Liver (tissue), 9 donors: ENCODE results near the gene CHST4. TPM values are rescaled to one million over a fixed set of nuclear protein-coding genes. Genes with fewer than 3 reads are reported as not detected.
A peak's percentile ranks its signal among the peaks of the same experiment; 100 is the strongest.

Experiments used
- DNase-seq: peaks from one replicate; pipeline ENCODE4 v3.0.0-alpha.2; 2017; ENCODE audit warnings: low spot score
- H3K27ac ChIP-seq, 2 donors: one replicate each; pipeline ENCODE4 v1.7.0; 2013; ENCODE audit warnings: inconsistent platforms in 2 of 2, low read length in 2 of 2, control low read depth in 1 of 2, low read depth in 1 of 2, mild to moderate bottlenecking in 1 of 2
- H3K27me3 ChIP-seq, 4 donors: one replicate each; pipeline versions ENCODE4 v1.6.1 to v1.7.0; 2013; ENCODE audit warnings: low read length in 3 of 4, inconsistent platforms in 1 of 4, mild to moderate bottlenecking in 1 of 4, moderate library complexity in 1 of 4; ENCODE audit not compliant: control insufficient read depth in 4 of 4, insufficient read depth in 4 of 4
- H3K36me3 ChIP-seq, 4 donors: one replicate each; pipeline versions ENCODE4 v1.6.1 to v1.7.0; 2013; ENCODE audit warnings: low read length in 3 of 4, mild to moderate bottlenecking in 3 of 4, low read depth in 1 of 4, moderate library complexity in 1 of 4; ENCODE audit not compliant: control insufficient read depth in 4 of 4, insufficient read depth in 3 of 4
- H3K4me1 ChIP-seq, 4 donors: one replicate each; pipeline versions ENCODE4 v1.6.1 to v1.7.0; 2013; ENCODE audit warnings: low read length in 3 of 4, mild to moderate bottlenecking in 3 of 4, moderate library complexity in 1 of 4; ENCODE audit not compliant: control insufficient read depth in 4 of 4, insufficient read depth in 4 of 4
- H3K4me3 ChIP-seq, 3 donors: one replicate each; pipeline versions ENCODE4 v1.6.1 to v1.7.0; 2013; ENCODE audit warnings: low read length in 3 of 3, control low read depth in 1 of 3, low read depth in 1 of 3, mild to moderate bottlenecking in 1 of 3
- H3K9ac ChIP-seq, 2 donors: one replicate each; pipeline ENCODE4 v1.7.0; 2013; ENCODE audit warnings: low read length in 2 of 2, mild to moderate bottlenecking in 2 of 2, moderate library complexity in 2 of 2, control low read depth in 1 of 2, low read depth in 1 of 2
- H3K9me3 ChIP-seq, 4 donors: one replicate each; pipeline versions ENCODE4 v1.6.1 to v1.7.0; 2013; ENCODE audit warnings: low read length in 3 of 4; ENCODE audit not compliant: control insufficient read depth in 4 of 4
- EGR1 ChIP-seq, 2 donors: IDR thresholded peaks; 2 replicates each; pipeline ENCODE4 v1.6.1; 2016 to 2018; ENCODE audit warnings: antibody characterized with exemption in 2 of 2, low read depth in 2 of 2
- FOXA1 ChIP-seq: IDR thresholded peaks from 2 replicates; pipeline ENCODE4 v1.6.1; 2016; ENCODE audit warnings: antibody characterized with exemption
- FOXA2 ChIP-seq: IDR thresholded peaks from 2 replicates; pipeline ENCODE4 v1.6.1; 2016; ENCODE audit warnings: antibody characterized with exemption
- GABPA ChIP-seq, 2 donors: IDR thresholded peaks in 1 of 2; conservative IDR thresholded peaks in 1 of 2; 2 replicates each; pipeline ENCODE4 v1.6.1; 2016; ENCODE audit warnings: antibody characterized with exemption in 2 of 2, mild to moderate bottlenecking in 1 of 2, moderate library complexity in 1 of 2
- HNF4A ChIP-seq, 2 donors: conservative IDR thresholded peaks; 2 replicates each; pipeline ENCODE4 v1.6.1; 2016; ENCODE audit warnings: antibody characterized with exemption in 2 of 2, mild to moderate bottlenecking in 2 of 2
- HNF4G ChIP-seq: IDR thresholded peaks from 2 replicates; pipeline ENCODE4 v1.6.1; 2016; ENCODE audit warnings: antibody characterized with exemption
- JUND ChIP-seq, 2 donors: IDR thresholded peaks; 2 replicates each; pipeline ENCODE4 v1.6.1; 2016; ENCODE audit warnings: antibody characterized with exemption in 2 of 2
- NR2F2 ChIP-seq: IDR thresholded peaks from 2 replicates; pipeline ENCODE4 v1.6.1; 2016; ENCODE audit warnings: antibody characterized with exemption
- RAD21 ChIP-seq, 2 donors: IDR thresholded peaks; 2 replicates each; pipeline ENCODE4 v1.6.1; 2016; ENCODE audit warnings: antibody characterized with exemption in 2 of 2, mild to moderate bottlenecking in 2 of 2
- RXRA ChIP-seq, 2 donors: IDR thresholded peaks; 2 replicates each; pipeline ENCODE4 v1.6.1; 2017 to 2018; ENCODE audit warnings: antibody characterized with exemption in 2 of 2, mild to moderate bottlenecking in 1 of 2
- SP1 ChIP-seq: IDR thresholded peaks from 2 replicates; pipeline ENCODE4 v1.6.1; 2018; ENCODE audit warnings: antibody characterized with exemption, mild to moderate bottlenecking
- YY1 ChIP-seq: IDR thresholded peaks from 2 replicates; pipeline ENCODE4 v1.6.1; 2016; ENCODE audit warnings: antibody characterized with exemption, mild to moderate bottlenecking
- WGBS: extraction: QIAGEN DNeasy Blood & Tissue Kit; methylation state at CpG from one replicate; pipeline ENCODE4 v1.1.7; 2013; 5-methylcytosine and 5-hydroxymethylcytosine counted together
- polyA plus RNA-seq, 2 donors: library from polyadenylated mRNA; stranded (reverse) in 1 of 2; unstranded in 1 of 2; fragments of 200-250 nt in 1 of 2; fragments of >200 nt in 1 of 2; fragmentation: Nextera tagmentation in 1 of 2; extraction: Ambion mirVana in 1 of 2; gene quantifications; one replicate each; pipeline versions ENCODE4 v1.2.1 to v1.2.3, GENCODE V29; 2013 to 2015
- total RNA-seq, 2 donors: library from RNA; depleted of rRNA; stranded (reverse); fragments of >200 nt; gene quantifications; one replicate each; pipeline ENCODE4 v1.2.3, GENCODE V29; 2014
- TF ChIP-seq, protein P1 (sequence below): IDR thresholded peaks from 2 replicates; pipeline ENCODE4 v1.6.1; 2016; ENCODE audit warnings: antibody characterized with exemption
- TF ChIP-seq, protein P2 (sequence below): fragments of 150-350 bp; IDR thresholded peaks from 2 replicates; pipeline ENCODE4 v1.5.1; 2017; ENCODE audit warnings: improper control_type of control experiment, low read depth, low read length; ENCODE audit not compliant: missing input control
- TF ChIP-seq, protein P3 (sequence below): IDR thresholded peaks from 2 replicates; pipeline ENCODE4 v1.6.1; 2016; ENCODE audit warnings: antibody characterized with exemption, mild to moderate bottlenecking
- TF ChIP-seq, protein P4 (sequence below): IDR thresholded peaks from 2 replicates; pipeline ENCODE4 v1.6.1; 2016; ENCODE audit warnings: antibody characterized with exemption
- TF ChIP-seq, protein P5 (sequence below): IDR thresholded peaks from 2 replicates; pipeline ENCODE4 v1.6.1; 2016; ENCODE audit warnings: antibody characterized with exemption
- donor health status: healthy.
- donor health status: healthy.
- donor health status: healthy.
- donor health status: healthy.
- donor health status: healthy.

CHST4 gene
- total and polyA plus RNA-seq, 4 donors, result 0.09 to 14.3 (median 7.1) TPM

DNA sequence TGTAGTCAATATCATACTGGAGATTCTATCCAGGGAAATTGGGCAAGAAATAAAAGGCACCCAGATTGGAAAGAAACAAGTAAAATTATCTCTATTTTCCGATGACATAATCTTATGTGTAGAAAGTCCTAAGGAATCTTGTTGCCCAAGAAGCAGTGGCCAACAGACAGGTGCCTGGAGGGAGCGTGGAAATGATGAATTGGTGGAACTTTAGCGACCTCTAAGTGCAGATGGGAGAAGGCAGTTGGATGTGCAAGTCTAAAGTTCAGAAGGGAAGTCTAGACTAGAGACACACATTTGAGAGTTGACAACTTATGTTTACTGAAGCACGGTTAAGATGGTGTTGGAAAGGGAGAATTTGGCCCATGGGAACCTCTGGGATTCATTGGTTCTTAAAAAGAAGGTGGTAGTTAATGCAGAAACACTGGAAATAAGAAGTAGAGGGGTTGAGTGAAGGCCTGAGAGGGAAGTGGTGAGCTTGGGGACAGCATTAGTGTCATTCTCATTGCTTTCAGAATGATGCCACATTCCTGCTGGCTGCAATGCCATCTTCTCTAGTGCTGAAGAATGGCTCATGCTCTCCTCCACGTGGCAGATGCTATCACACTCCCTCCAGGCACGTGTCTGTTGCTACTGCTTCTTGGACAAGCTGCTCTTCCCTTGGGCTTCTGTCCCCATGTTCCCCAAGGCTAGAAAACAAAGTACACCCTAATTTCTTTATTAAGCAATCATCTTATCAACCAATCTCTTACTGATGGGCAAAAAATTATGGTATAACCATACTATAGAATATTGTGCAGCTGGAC lies 26.7 kb downstream of the CHST4 start:
- Histone ChIP-seq H3K9ac (no peak overlapping the region), H3K4me1 (peaks cover 0 to 4% (median 2%) of the 10 kb centered on the region in 4 donors), H3K4me3 (no peak overlapping the region), H3K27ac (no peak overlapping the region), H3K9me3 (no peaks in the 10 kb centered on the region), H3K27me3 (no peaks in the 10 kb centered on the region), H3K36me3 (no peaks in the 10 kb centered on the region)
- WGBS, result 55% methylated on average over 6 of the region's 6 CpGs
- no peak for DNase-seq
- TF ChIP-seq SP1 (no peak), RAD21 (IDR thresholded peaks at IDR 0.05) (peak; percentile 32 to 60), FOXA1 (no peak), RXRA (IDR thresholded peaks at IDR 0.05) (no peak), HNF4G (peak; percentile 26), HNF4A (conservative IDR thresholded peaks at IDR 0.05) (peak; percentile 23 to 69)
- TF ChIP-seq, protein P1, sequence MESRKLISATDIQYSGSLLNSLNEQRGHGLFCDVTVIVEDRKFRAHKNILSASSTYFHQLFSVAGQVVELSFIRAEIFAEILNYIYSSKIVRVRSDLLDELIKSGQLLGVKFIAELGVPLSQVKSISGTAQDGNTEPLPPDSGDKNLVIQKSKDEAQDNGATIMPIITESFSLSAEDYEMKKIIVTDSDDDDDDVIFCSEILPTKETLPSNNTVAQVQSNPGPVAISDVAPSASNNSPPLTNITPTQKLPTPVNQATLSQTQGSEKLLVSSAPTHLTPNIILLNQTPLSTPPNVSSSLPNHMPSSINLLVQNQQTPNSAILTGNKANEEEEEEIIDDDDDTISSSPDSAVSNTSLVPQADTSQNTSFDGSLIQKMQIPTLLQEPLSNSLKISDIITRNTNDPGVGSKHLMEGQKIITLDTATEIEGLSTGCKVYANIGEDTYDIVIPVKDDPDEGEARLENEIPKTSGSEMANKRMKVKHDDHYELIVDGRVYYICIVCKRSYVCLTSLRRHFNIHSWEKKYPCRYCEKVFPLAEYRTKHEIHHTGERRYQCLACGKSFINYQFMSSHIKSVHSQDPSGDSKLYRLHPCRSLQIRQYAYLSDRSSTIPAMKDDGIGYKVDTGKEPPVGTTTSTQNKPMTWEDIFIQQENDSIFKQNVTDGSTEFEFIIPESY, result no peak
- TF ChIP-seq, protein P2, sequence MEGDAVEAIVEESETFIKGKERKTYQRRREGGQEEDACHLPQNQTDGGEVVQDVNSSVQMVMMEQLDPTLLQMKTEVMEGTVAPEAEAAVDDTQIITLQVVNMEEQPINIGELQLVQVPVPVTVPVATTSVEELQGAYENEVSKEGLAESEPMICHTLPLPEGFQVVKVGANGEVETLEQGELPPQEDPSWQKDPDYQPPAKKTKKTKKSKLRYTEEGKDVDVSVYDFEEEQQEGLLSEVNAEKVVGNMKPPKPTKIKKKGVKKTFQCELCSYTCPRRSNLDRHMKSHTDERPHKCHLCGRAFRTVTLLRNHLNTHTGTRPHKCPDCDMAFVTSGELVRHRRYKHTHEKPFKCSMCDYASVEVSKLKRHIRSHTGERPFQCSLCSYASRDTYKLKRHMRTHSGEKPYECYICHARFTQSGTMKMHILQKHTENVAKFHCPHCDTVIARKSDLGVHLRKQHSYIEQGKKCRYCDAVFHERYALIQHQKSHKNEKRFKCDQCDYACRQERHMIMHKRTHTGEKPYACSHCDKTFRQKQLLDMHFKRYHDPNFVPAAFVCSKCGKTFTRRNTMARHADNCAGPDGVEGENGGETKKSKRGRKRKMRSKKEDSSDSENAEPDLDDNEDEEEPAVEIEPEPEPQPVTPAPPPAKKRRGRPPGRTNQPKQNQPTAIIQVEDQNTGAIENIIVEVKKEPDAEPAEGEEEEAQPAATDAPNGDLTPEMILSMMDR, result peak; percentile 11

DNA sequence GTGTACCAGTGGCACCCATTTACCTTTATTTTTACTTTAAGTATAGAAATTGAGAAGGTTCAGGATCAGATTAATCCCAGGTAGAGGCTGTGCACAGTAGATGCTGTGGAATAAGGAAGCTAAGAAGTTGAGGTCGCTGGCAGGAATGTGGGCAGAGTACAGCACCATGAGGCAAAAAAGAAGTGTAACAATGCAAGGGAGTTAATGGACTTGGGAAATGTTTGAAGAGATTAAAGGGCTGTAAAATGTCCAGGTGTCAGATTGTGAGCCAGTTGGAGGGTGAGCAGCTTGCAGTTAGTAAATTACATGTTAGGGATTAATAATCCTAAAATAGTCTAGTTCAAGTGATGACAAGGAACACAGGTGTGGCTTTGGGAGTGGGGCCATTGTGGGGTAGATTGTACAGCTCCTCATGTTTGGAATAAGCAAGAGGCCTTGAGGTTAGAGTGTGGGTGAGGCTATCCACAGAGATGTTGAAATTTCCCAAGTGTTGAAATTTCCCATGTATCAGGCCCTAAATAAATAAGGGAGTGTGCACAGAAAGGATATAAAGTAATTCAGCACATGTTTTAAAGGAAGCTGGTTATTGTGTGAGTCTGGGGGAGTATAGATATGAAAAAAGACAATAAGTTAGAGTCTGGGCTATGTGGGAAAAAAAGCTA lies 29.1 kb downstream of the CHST4 start:
- Histone ChIP-seq H3K27me3 (no peaks in the 10 kb centered on the region), H3K4me1 (peaks cover 0 to 3% (median 0%) of the 10 kb centered on the region in 4 donors), H3K36me3 (no peaks in the 10 kb centered on the region), H3K9me3 (no peaks in the 10 kb centered on the region), H3K4me3 (no peak overlapping the region), H3K27ac (no peak overlapping the region), H3K9ac (no peak overlapping the region)
- WGBS, result 75% methylated on average over 1 of the region's 1 CpG
- no peak for DNase-seq
- TF ChIP-seq, protein P1, result peak; percentile 58
- TF ChIP-seq, protein P2, result no peak
- TF ChIP-seq HNF4A (conservative IDR thresholded peaks at IDR 0.05), result peak; percentile 62 to 71
- TF ChIP-seq FOXA2, result peak; percentile 95
- TF ChIP-seq, protein P3, sequence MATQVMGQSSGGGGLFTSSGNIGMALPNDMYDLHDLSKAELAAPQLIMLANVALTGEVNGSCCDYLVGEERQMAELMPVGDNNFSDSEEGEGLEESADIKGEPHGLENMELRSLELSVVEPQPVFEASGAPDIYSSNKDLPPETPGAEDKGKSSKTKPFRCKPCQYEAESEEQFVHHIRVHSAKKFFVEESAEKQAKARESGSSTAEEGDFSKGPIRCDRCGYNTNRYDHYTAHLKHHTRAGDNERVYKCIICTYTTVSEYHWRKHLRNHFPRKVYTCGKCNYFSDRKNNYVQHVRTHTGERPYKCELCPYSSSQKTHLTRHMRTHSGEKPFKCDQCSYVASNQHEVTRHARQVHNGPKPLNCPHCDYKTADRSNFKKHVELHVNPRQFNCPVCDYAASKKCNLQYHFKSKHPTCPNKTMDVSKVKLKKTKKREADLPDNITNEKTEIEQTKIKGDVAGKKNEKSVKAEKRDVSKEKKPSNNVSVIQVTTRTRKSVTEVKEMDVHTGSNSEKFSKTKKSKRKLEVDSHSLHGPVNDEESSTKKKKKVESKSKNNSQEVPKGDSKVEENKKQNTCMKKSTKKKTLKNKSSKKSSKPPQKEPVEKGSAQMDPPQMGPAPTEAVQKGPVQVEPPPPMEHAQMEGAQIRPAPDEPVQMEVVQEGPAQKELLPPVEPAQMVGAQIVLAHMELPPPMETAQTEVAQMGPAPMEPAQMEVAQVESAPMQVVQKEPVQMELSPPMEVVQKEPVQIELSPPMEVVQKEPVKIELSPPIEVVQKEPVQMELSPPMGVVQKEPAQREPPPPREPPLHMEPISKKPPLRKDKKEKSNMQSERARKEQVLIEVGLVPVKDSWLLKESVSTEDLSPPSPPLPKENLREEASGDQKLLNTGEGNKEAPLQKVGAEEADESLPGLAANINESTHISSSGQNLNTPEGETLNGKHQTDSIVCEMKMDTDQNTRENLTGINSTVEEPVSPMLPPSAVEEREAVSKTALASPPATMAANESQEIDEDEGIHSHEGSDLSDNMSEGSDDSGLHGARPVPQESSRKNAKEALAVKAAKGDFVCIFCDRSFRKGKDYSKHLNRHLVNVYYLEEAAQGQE, result peak; percentile 39
- TF ChIP-seq YY1, result peak; percentile 72
- TF ChIP-seq JUND (IDR thresholded peaks at IDR 0.05), result peak; percentile 26 to 79
- peak; percentile 18 to 42 for TF ChIP-seq RAD21 (IDR thresholded peaks at IDR 0.05)
- TF ChIP-seq SP1, result peak; percentile 69
- TF ChIP-seq, protein P4, sequence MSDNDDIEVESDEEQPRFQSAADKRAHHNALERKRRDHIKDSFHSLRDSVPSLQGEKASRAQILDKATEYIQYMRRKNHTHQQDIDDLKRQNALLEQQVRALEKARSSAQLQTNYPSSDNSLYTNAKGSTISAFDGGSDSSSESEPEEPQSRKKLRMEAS, result peak; percentile 80
- TF ChIP-seq HNF4G, result peak; percentile 41
- peak; percentile 34 for TF ChIP-seq NR2F2
- TF ChIP-seq RXRA (IDR thresholded peaks at IDR 0.05), result peak; percentile 84 to 88
- peak in 1 of 2 donors; percentile 46 for TF ChIP-seq GABPA (IDR thresholded peaks at IDR 0.05 in 1 of 2, conservative IDR thresholded peaks at IDR 0.05 in 1 of 2)
- TF ChIP-seq, protein P5, sequence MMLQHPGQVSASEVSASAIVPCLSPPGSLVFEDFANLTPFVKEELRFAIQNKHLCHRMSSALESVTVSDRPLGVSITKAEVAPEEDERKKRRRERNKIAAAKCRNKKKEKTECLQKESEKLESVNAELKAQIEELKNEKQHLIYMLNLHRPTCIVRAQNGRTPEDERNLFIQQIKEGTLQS, result no peak
- peak in 1 of 2 donors; percentile 67 for TF ChIP-seq EGR1 (IDR thresholded peaks at IDR 0.05; ENCODE audit: low read depth in 2 of 2)
